Right atrium auricular region (tissue), 2 donors: ENCODE data around the gene ACTG1. TPM values are rescaled to one million over a fixed set of nuclear protein-coding genes. Genes with fewer than 3 reads are reported as not detected.

Source experiments
- DNase-seq: peaks from one replicate; pipeline ENCODE4 v3.0.0-alpha.2; 2019; ENCODE audit warnings: low spot score
- H3K27ac ChIP-seq, 2 donors: fragments of 200-600 bp; sonication (generic); 1 replicate in 1 of 2; 2 replicates in 1 of 2; pipeline ENCODE4 v1.5.1; 2016 to 2019
- H3K27me3 ChIP-seq, 2 donors: fragments of 200-600 bp; sonication (generic); one replicate each; pipeline versions ENCODE4 v1.5.1 to v1.6.0; 2017 to 2019
- H3K36me3 ChIP-seq: fragments of 200-600 bp; sonication (generic); one replicate; pipeline ENCODE4 v1.5.1; 2016
- H3K4me1 ChIP-seq, 2 donors: fragments of 200-600 bp; sonication (generic); one replicate each; pipeline versions ENCODE4 v1.5.1 to v1.6.0; 2017 to 2019
- H3K4me3 ChIP-seq, 2 donors: fragments of 200-600 bp; sonication (generic); 1 replicate in 1 of 2; 2 replicates in 1 of 2; pipeline ENCODE4 v1.5.1; 2017 to 2019; ENCODE audit warnings: mild to moderate bottlenecking in 1 of 2, moderate library complexity in 1 of 2
- H3K9me3 ChIP-seq, 2 donors: fragments of 200-600 bp; sonication (generic); one replicate each; pipeline ENCODE4 v1.5.1; 2019
- CTCF ChIP-seq, 2 donors: fragments of 200-600 bp; sonication (generic); IDR thresholded peaks; one replicate each; pipeline ENCODE4 v1.5.1; 2019; ENCODE audit warnings: antibody characterized with exemption in 2 of 2
- total RNA-seq, 2 donors: library from RNA; depleted of rRNA; stranded (reverse); fragments of >200 nt; gene quantifications; one replicate each; pipeline ENCODE4 v1.1.0, GENCODE V29; 2016

ACTG1 gene
- total RNA-seq, 2 donors from 2014 or later, result 1,076 to 1,610 TPM

GRCh38 chr17:81480140-81481072 is 32.2 kb downstream of the ACTG1 start:
- H3K36me3 ChIP-seq, result no peaks in the 10 kb centered on the region
- DNase-seq, result peak; percentile 81
- H3K27me3 ChIP-seq, result no peaks in the 10 kb centered on the region
- peak in 1 of 2 donors; percentile 22 for TF ChIP-seq CTCF (IDR thresholded peaks at IDR 0.05)
- peaks cover 0 to 47% of the 10 kb centered on the region in 2 donors for H3K4me1 ChIP-seq
- H3K27ac ChIP-seq, result peak overlapping the region in 1 of 2 donors; percentile 37
- no peaks in the 10 kb centered on the region for H3K9me3 ChIP-seq
- peak overlapping the region in 1 of 2 donors; percentile 60 for H3K4me3 ChIP-seq

- Histone ChIP-seq H3K27ac (no peak overlapping the region), H3K4me3 (no peak overlapping the region), H3K27me3 (no peaks in the 10 kb centered on the region), H3K9me3 (no peaks in the 10 kb centered on the region), H3K4me1 (peaks cover 0 to 40% of the 10 kb centered on the region in 2 donors), H3K36me3 (no peaks in the 10 kb centered on the region)
- TF ChIP-seq CTCF (IDR thresholded peaks at IDR 0.05), result no peak
- no peak for DNase-seq
Observed at GRCh38 chr17:81479175-81480071, 33.2 kb downstream of the ACTG1 start.

GRCh38 chr17:81478119-81478518 is 34.5 kb downstream of the ACTG1 start:
- TF ChIP-seq CTCF (IDR thresholded peaks at IDR 0.05), result no peak
- H3K9me3 ChIP-seq, result no peaks in the 10 kb centered on the region
- no peak overlapping the region for H3K27ac ChIP-seq
- peaks cover 0 to 28% of the 10 kb centered on the region in 2 donors for H3K4me1 ChIP-seq
- no peaks in the 10 kb centered on the region for H3K27me3 ChIP-seq
- H3K36me3 ChIP-seq, result no peaks in the 10 kb centered on the region
- H3K4me3 ChIP-seq, result no peak overlapping the region
- no peak for DNase-seq

GRCh38 chr17:81477173-81477572 is 35.4 kb downstream of the ACTG1 start:
- Histone ChIP-seq H3K36me3 (no peaks in the 10 kb centered on the region), H3K9me3 (no peaks in the 10 kb centered on the region), H3K4me1 (peaks cover 0 to 23% of the 10 kb centered on the region in 2 donors), H3K27me3 (no peaks in the 10 kb centered on the region), H3K4me3 (no peak overlapping the region), H3K27ac (no peak overlapping the region)
- DNase-seq, result no peak
- TF ChIP-seq CTCF (IDR thresholded peaks at IDR 0.05), result no peak

GRCh38 chr17:81476635-81477034 is 36.0 kb downstream of the ACTG1 start:
- no peaks in the 10 kb centered on the region for H3K36me3 ChIP-seq
- no peaks in the 10 kb centered on the region for H3K27me3 ChIP-seq
- no peak overlapping the region for H3K4me3 ChIP-seq
- TF ChIP-seq CTCF (IDR thresholded peaks at IDR 0.05), result no peak
- DNase-seq, result no peak
- peaks cover 0 to 18% of the 10 kb centered on the region in 2 donors for H3K4me1 ChIP-seq
- no peak overlapping the region for H3K27ac ChIP-seq
- H3K9me3 ChIP-seq, result no peaks in the 10 kb centered on the region
